ENCODE measurements around the gene MCC.

GRCh38 chr5:113070901-113071300 lies 417.4 kb downstream of the MCC start:
- TF ChIP-seq CTCF (IDR thresholded peaks at IDR 0.05) (no peak), REST (IDR thresholded peaks at IDR 0.05; ENCODE audit: insufficient read depth in 1 of 2, low read depth in 2 of 2, low read length in 1 of 2) (no peak), POLR2AphosphoS5 (IDR thresholded peaks at IDR 0.05; ENCODE audit: low read depth, low read length) (no peak), SIN3A (IDR thresholded peaks at IDR 0.05; ENCODE audit: borderline replicate concordance, insufficient read depth, low read depth, low read length) (no peak)

Data from Panc1 (cell line).